Measurements from ENCODE around the gene PHYKPL. TPM values are rescaled to one million over a fixed set of nuclear protein-coding genes. Genes with fewer than 3 reads are reported as not detected.

The PHYKPL gene
- total and polyA plus RNA-seq, 2 of the 13 experiments (the other 11 are each of a cell fraction or from before 2014, with no cell fraction given), result 18.0 to 78.6 TPM

DNA sequence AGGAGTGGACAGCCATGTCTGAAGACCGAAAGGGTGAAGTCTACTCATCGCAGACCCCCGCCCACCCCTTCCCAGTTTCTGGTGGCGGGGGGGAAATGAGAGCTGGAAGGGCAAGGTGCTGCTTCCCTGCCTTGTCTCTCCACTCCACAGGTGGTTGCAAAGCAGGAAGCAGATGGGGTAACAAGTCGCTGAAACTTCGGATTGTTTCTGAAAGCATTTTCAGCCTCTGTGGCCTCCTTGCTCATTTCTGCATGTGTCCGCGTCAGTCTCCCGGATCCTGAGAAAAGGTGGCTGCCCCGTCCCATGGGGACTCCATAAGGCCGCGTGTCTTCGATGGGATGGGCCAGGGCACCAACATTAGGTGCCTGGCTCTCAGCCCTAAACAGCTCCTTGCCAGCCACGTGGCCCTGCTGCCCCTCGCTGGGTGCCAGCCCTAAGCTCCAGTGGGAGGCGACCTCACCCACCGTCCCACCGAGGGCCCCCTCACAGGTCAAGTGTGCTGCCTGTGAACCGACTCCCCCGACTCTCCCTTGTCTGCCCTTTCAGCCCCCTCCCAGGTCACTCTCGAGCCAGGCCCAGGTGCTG lies 971 bp downstream of the PHYKPL start:
- FAIRE-seq, result no peak
- 18% methylated on average over 6 of the region's 21 CpGs for WGBS (ENCODE audit: low lambda C conversion rate)
- no peak overlapping the region for H2AFZ ChIP-seq (ENCODE audit: low read length)
- no peaks in the 10 kb centered on the region for H3K9me3 ChIP-seq (ENCODE audit: low read length)
- H3K27ac ChIP-seq (ENCODE audit: extremely low read length, insufficient read depth, low read length), result peak overlapping the region; percentile 67
- H3K9ac ChIP-seq (ENCODE audit: insufficient read depth, low read depth, low read length), result peak overlapping the region; percentile 83
- no peak for DNase-seq (ENCODE audit: low spot score)
- no peak; the same call in 1 of the 3 replicates for ATAC-seq
- H3K4me2 ChIP-seq (ENCODE audit: low read depth, low read length), result peak overlapping the region; percentile 80
- peak overlapping the region; percentile 69 to 93 (median 87) for H3K4me3 ChIP-seq (replicated peaks in 1 of 3; ENCODE audit: insufficient read depth in 1 of 3, low read depth in 2 of 3, low read length in 3 of 3)
- peaks cover 54% of the 10 kb centered on the region for H3K4me1 ChIP-seq (ENCODE audit: insufficient read depth, low read length)
- ChIA-PET POLR2A (interaction anchor here (1.0 to 3.1 kb wide), 8 partner anchors 15 to 398 kb away, joined by 3 to 12 read pairs (median 4); partner anchors contain the start of genes HNRNPAB and NHP2), CTCF (ENCODE audit: low intra/inter-chr PET ratio, low total read pairs) (no interaction called here)
- BruUV-seq (replicated peaks), result no TSS peak
- H3K79me2 ChIP-seq (ENCODE audit: insufficient read depth, low read length), result peaks cover 20% of the 10 kb centered on the region
- H3K36me3 ChIP-seq (replicated peaks in 1 of 2; ENCODE audit: control insufficient read depth in 1 of 2, insufficient read depth in 2 of 2, low read length in 2 of 2), result peaks cover 11 to 25% of the 10 kb centered on the region in 2 experiments; a peak in 4 of 5 replicates
- in situ Hi-C loops (cut with HindIII; ENCODE audit: extremely low pct_ligation_motif_present, low pct_unique_long_range_greater_than_20kb) (no loop called here), intact Hi-C loops (cut with micrococcal nuclease; ENCODE audit: unreplicated experiment) (no loop called here)
- H3K27me3 ChIP-seq (ENCODE audit: control insufficient read depth in 1 of 2, insufficient read depth in 2 of 2, low read length in 2 of 2), result no peaks in the 10 kb centered on the region
- no peaks in the 10 kb centered on the region for H4K20me1 ChIP-seq (ENCODE audit: insufficient read depth, low read length)
- TF ChIP-seq TBX2 (CRISPR knock-in tag; IDR thresholded peaks at IDR 0.05; ENCODE audit: borderline replicate concordance) (no peak), SOX5 (CRISPR knock-in tag; IDR thresholded peaks at IDR 0.05; ENCODE audit: borderline replicate concordance) (no peak), ZNF879 (CRISPR knock-in tag; IDR thresholded peaks at IDR 0.05) (no peak), NFKB2 (CRISPR knock-in tag; IDR thresholded peaks at IDR 0.05; ENCODE audit: borderline replicate concordance) (no peak; the same call in 1 of the 2 replicates), RBM22 (optimal IDR thresholded peaks at IDR 0.05; ENCODE audit: low read length) (peak; percentile 55), ZNF629 (CRISPR knock-in tag; conservative IDR thresholded peaks at IDR 0.05) (no peak), ZBTB3 (CRISPR knock-in tag; IDR thresholded peaks at IDR 0.05; ENCODE audit: borderline replicate concordance, low read depth) (no peak), MYC (CRISPR knock-in tag; IDR thresholded peaks at IDR 0.05; ENCODE audit: borderline replicate concordance) (peak; percentile 87; the same call in 1 of the 2 replicates), ZNF615 (CRISPR knock-in tag; IDR thresholded peaks at IDR 0.05; ENCODE audit: borderline replicate concordance) (no peak), AKAP8 (CRISPR knock-in tag; IDR thresholded peaks at IDR 0.05) (peak; percentile 40; the same call in 1 of the 2 replicates), MBD4 (IDR thresholded peaks at IDR 0.05; ENCODE audit: borderline replicate concordance, low read length) (no peak), HOXA5 (CRISPR knock-in tag; IDR thresholded peaks at IDR 0.05) (0 out of 2 replicates have a peak, but pooled peaks have one; percentile 34), CCDC6 (CRISPR knock-in tag; IDR thresholded peaks at IDR 0.05) (no peak), ZNF17 (CRISPR knock-in tag; IDR thresholded peaks at IDR 0.05) (no peak), MAFG (CRISPR knock-in tag; IDR thresholded peaks at IDR 0.05) (no peak), ZNF510 (CRISPR knock-in tag; IDR thresholded peaks at IDR 0.05; ENCODE audit: low read depth) (0 out of 2 replicates have a peak, but pooled peaks have one; percentile 16), FOXA3 (CRISPR knock-in tag; IDR thresholded peaks at IDR 0.05) (no peak), MTA1 (CRISPR knock-in tag; IDR thresholded peaks at IDR 0.05; ENCODE audit: borderline replicate concordance) (peak; percentile 55; the same call in 1 of the 2 replicates), HNRNPLL (IDR thresholded peaks at IDR 0.05; ENCODE audit: low read depth, low read length, poor library complexity, severe bottlenecking) (no peak)
- TF ChIP-seq, protein P1, sequence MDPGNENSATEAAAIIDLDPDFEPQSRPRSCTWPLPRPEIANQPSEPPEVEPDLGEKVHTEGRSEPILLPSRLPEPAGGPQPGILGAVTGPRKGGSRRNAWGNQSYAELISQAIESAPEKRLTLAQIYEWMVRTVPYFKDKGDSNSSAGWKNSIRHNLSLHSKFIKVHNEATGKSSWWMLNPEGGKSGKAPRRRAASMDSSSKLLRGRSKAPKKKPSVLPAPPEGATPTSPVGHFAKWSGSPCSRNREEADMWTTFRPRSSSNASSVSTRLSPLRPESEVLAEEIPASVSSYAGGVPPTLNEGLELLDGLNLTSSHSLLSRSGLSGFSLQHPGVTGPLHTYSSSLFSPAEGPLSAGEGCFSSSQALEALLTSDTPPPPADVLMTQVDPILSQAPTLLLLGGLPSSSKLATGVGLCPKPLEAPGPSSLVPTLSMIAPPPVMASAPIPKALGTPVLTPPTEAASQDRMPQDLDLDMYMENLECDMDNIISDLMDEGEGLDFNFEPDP (CRISPR knock-in tag; conservative IDR thresholded peaks at IDR 0.05), result no peak
- TF ChIP-seq, protein P2, sequence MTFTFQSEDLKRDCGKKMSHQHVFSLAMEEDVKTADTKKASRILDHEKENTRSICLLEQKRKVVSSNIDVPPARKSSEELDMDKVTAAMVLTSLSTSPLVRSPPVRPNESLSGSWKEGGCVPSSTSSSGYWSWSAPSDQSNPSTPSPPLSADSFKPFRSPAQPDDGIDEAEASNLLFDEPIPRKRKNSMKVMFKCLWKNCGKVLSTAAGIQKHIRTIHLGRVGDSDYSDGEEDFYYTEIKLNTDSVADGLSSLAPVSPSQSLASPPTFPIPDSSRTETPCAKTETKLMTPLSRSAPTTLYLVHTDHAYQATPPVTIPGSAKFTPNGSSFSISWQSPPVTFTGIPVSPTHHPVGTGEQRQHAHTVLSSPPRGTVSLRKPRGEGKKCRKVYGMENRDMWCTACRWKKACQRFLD (CRISPR knock-in tag; IDR thresholded peaks at IDR 0.05; ENCODE audit: borderline replicate concordance), result no peak; the same call in 1 of the 2 replicates
